PC-3 (cell line): ENCODE measurements around the gene DOK5. TPM values are rescaled to one million over a fixed set of nuclear protein-coding genes. Genes with fewer than 3 reads are reported as not detected.

ENCODE experiments used
- ATAC-seq: fragments of 200-7000 bp; cut with Tn5 transposase; 2 replicates; pipeline ENCODE4 v1.9.1; 2020; ENCODE audit warnings: mild to moderate bottlenecking, moderate library complexity
- BruUV-seq: library from RNA; stranded (reverse); fragments of 400-500 nt; replicated peaks from 2 replicates; lab custom pipeline; 2021; lab: Mats Ljungman, UMichigan
- CTCF ChIA-PET: fragments of 300-600 bp; sonication (Branson Sonifier 250); formaldehyde crosslinking; loops from one replicate; lab custom pipeline; 2022; ENCODE audit warnings: antibody characterized with exemption; lab: Charles Lee
- POLR2A ChIA-PET: fragments of 300-600 bp; sonication (Branson Sonifier 250); formaldehyde crosslinking; loops from one replicate; lab custom pipeline; 2022; ENCODE audit warnings: antibody characterized with exemption; ENCODE audit not compliant: unreplicated experiment; lab: Charles Lee
- DNase-seq: peaks from one replicate; pipeline ENCODE4 v3.0.0-alpha.2; 2015
- H2AFZ ChIP-seq: fragments of 300-600 bp; sonication (generic); 2 replicates; pipeline ENCODE4 v1.6.0; 2016; ENCODE audit warnings: antibody characterized with exemption, low read length
- H3F3A ChIP-seq: fragments of 300-600 bp; sonication (generic); one replicate; pipeline ENCODE4 v1.6.0; 2017; ENCODE audit warnings: antibody characterized with exemption, low read length, control low read depth, mild to moderate bottlenecking; ENCODE audit not compliant: unreplicated experiment
- H3K27ac ChIP-seq: fragments of 300-600 bp; sonication (generic); 2 replicates; pipeline ENCODE4 v1.5.1; 2016; ENCODE audit warnings: mild to moderate bottlenecking, low read length
- H3K27me3 ChIP-seq: fragments of 300-600 bp; sonication (generic); 2 replicates; pipeline ENCODE4 v1.6.1; 2016; ENCODE audit warnings: low read length, mixed read lengths
- H3K36me3 ChIP-seq: fragments of 300-600 bp; sonication (generic); 2 replicates; pipeline ENCODE4 v1.6.1; 2016; ENCODE audit warnings: low read depth, mixed run types, low read length, mixed read lengths
- H3K4me1 ChIP-seq: fragments of 300-600 bp; sonication (generic); 2 replicates; pipeline ENCODE4 v1.5.1; 2016; ENCODE audit warnings: low read length; ENCODE audit not compliant: insufficient read depth
- H3K4me2 ChIP-seq: fragments of 300-600 bp; sonication (generic); 2 replicates; pipeline ENCODE4 v1.6.0; 2016; ENCODE audit warnings: low read length
- H3K4me3 ChIP-seq: fragments of 300-600 bp; sonication (generic); 2 replicates; pipeline ENCODE4 v1.5.1; 2016; ENCODE audit warnings: mild to moderate bottlenecking, low read length, mixed read lengths
- H3K79me2 ChIP-seq: fragments of 300-600 bp; sonication (generic); 2 replicates; pipeline ENCODE4 v1.6.1; 2017; ENCODE audit warnings: low read length, mixed read lengths
- H3K9ac ChIP-seq: fragments of 300-600 bp; sonication (generic); 2 replicates; pipeline ENCODE4 v1.6.0; 2016; ENCODE audit warnings: mild to moderate bottlenecking, low read length
- H3K9me2 ChIP-seq: fragments of 300-600 bp; sonication (generic); replicated peaks from 2 replicates; pipeline ENCODE4 v1.6.1; 2016; ENCODE audit warnings: mixed run types, low read length, mixed read lengths
- H3K9me3 ChIP-seq: fragments of 300-600 bp; sonication (generic); 2 replicates; pipeline ENCODE4 v1.6.1; 2016; ENCODE audit warnings: low read length, mixed read lengths
- H4K20me1 ChIP-seq: fragments of 300-600 bp; sonication (generic); 2 replicates; pipeline ENCODE4 v1.6.1; 2016; ENCODE audit warnings: low read length, mixed read lengths
- CTCF ChIP-seq: fragments of 300-600 bp; sonication (generic); conservative IDR thresholded peaks from 2 replicates; pipeline ENCODE4 v1.5.1; 2017; ENCODE audit warnings: antibody characterized with exemption, low read depth, mild to moderate bottlenecking, low read length
- EZH2 ChIP-seq: fragments of 300-600 bp; sonication (generic); IDR thresholded peaks from one replicate; pipeline ENCODE4 v1.6.1; 2017; ENCODE audit warnings: antibody characterized with exemption, mild to moderate bottlenecking, low read length; ENCODE audit not compliant: unreplicated experiment
- EZH2phosphoT487 ChIP-seq: fragments of 300-600 bp; sonication (generic); IDR thresholded peaks from 2 replicates; pipeline ENCODE4 v1.6.1; 2018; ENCODE audit warnings: mild to moderate bottlenecking, antibody characterized with exemption, low read length, borderline replicate concordance
- intact Hi-C: fragments of 100-400 bp; cut with micrococcal nuclease; formaldehyde crosslinking; loops from 2 replicates; pipeline ENCODE4 v1.9.0; 2023
- total RNA-seq: library from RNA; depleted of rRNA; stranded (reverse); fragments of >200 nt; gene quantifications from 2 replicates; pipeline ENCODE4 v1.2.3, GENCODE V29; 2014

The DOK5 gene
- total RNA-seq, 1 experiment from 2014 or later, result not detected

- no peaks in the 10 kb centered on the region for H3K36me3 ChIP-seq
- no peak overlapping the region for H3K9ac ChIP-seq
- no peaks in the 10 kb centered on the region for H4K20me1 ChIP-seq
- no TSS peak for BruUV-seq
- no peaks in the 10 kb centered on the region for H3F3A ChIP-seq
- H3K4me1 ChIP-seq, result no peaks in the 10 kb centered on the region
- peaks cover 33% of the 10 kb centered on the region for H3K27me3 ChIP-seq
- DNase-seq (no peak), ATAC-seq (no peak)
- POLR2A ChIA-PET, result no interaction called here
- H3K9me3 ChIP-seq, result no peaks in the 10 kb centered on the region
- H3K4me2 ChIP-seq, result no peak overlapping the region
- no peak overlapping the region for H2AFZ ChIP-seq
- H3K9me2 ChIP-seq, result no peaks in the 10 kb centered on the region
- TF ChIP-seq EZH2 (no peak), CTCF (no peak), EZH2phosphoT487 (no peak)
- intact Hi-C loops, result no loop called here
- H3K27ac ChIP-seq, result no peak overlapping the region
- H3K79me2 ChIP-seq, result no peaks in the 10 kb centered on the region
- CTCF ChIA-PET, result no interaction called here
- H3K4me3 ChIP-seq, result no peak overlapping the region
Measured at GRCh38 chr20:54565255-54565654, 89.9 kb downstream of the DOK5 start.

- H3K36me3 ChIP-seq, result no peaks in the 10 kb centered on the region
- peaks cover 40% of the 10 kb centered on the region for H3K27me3 ChIP-seq
- no peak for DNase-seq
- H3K9me3 ChIP-seq, result no peaks in the 10 kb centered on the region
- H3K4me3 ChIP-seq, result no peak overlapping the region
- no TSS peak for BruUV-seq
- intact Hi-C loops, result no loop called here
- H3K9me2 ChIP-seq, result no peaks in the 10 kb centered on the region
- ChIA-PET CTCF (no interaction called here), POLR2A (no interaction called here)
- ATAC-seq, result no peak
- H4K20me1 ChIP-seq, result no peaks in the 10 kb centered on the region
- no peaks in the 10 kb centered on the region for H3K4me1 ChIP-seq
- no peak overlapping the region for H3K27ac ChIP-seq
- no peak overlapping the region for H3K4me2 ChIP-seq
- no peaks in the 10 kb centered on the region for H3F3A ChIP-seq
- H3K79me2 ChIP-seq, result no peaks in the 10 kb centered on the region
- no peak overlapping the region for H2AFZ ChIP-seq
- TF ChIP-seq EZH2phosphoT487, result no peak
- TF ChIP-seq EZH2, result no peak
- TF ChIP-seq CTCF, result no peak
- H3K9ac ChIP-seq, result no peak overlapping the region
Measured at GRCh38 chr20:54566031-54566688, 90.8 kb downstream of the DOK5 start.

GRCh38 chr20:54570561-54570960 lies 95.2 kb downstream of the DOK5 start:
- no peaks in the 10 kb centered on the region for H3K4me1 ChIP-seq
- H3K9me2 ChIP-seq, result no peaks in the 10 kb centered on the region
- BruUV-seq, result no TSS peak
- no peak for ATAC-seq
- POLR2A ChIA-PET, result no interaction called here
- no peak for DNase-seq
- CTCF ChIA-PET, result no interaction called here
- H2AFZ ChIP-seq, result no peak overlapping the region
- H4K20me1 ChIP-seq, result no peaks in the 10 kb centered on the region
- H3K27me3 ChIP-seq, result peaks cover 58% of the 10 kb centered on the region
- H3K27ac ChIP-seq, result no peak overlapping the region
- no peaks in the 10 kb centered on the region for H3F3A ChIP-seq
- no peaks in the 10 kb centered on the region for H3K9me3 ChIP-seq
- no peak overlapping the region for H3K9ac ChIP-seq
- intact Hi-C loops, result no loop called here
- no peak overlapping the region for H3K4me2 ChIP-seq
- H3K36me3 ChIP-seq, result no peaks in the 10 kb centered on the region
- no peak overlapping the region for H3K4me3 ChIP-seq
- H3K79me2 ChIP-seq, result no peaks in the 10 kb centered on the region
- TF ChIP-seq CTCF (no peak), EZH2phosphoT487 (no peak), EZH2 (no peak)
